CD4-positive, alpha-beta T cell (primary cell): ENCODE data around the gene STK32B. TPM values are rescaled to one million over a fixed set of nuclear protein-coding genes. Genes with fewer than 3 reads are reported as not detected.

Experiments
- ATAC-seq: fragments of 200-7000 bp; cut with Tn5 transposase; one replicate; pipeline ENCODE4 v1.10.0; 2022; ENCODE audit warnings: mild to moderate bottlenecking; ENCODE audit not compliant: poor library complexity
- CTCF ChIA-PET: fragments of 350-600 bp; sonication (Branson Sonifier 250); formaldehyde crosslinking; loops from one replicate; lab custom pipeline; 2021; ENCODE audit warnings: antibody characterized with exemption, inconsistent platforms; lab: Charles Lee
- POLR2A ChIA-PET: fragments of 350-600 bp; sonication (Branson Sonifier 250); formaldehyde crosslinking; loops from one replicate; lab custom pipeline; 2021; ENCODE audit warnings: antibody characterized with exemption, inconsistent platforms; lab: Charles Lee
- DNase-seq, 14 experiments: peaks; one replicate each; pipeline ENCODE4 v3.0.0-alpha.2; 2013 to 2020; ENCODE audit warnings: mixed read lengths in 2 of 14
- H3K27ac ChIP-seq, 2 donors: one replicate each; pipeline versions ENCODE4 v1.5.1 to v1.7.0; 2013; ENCODE audit warnings: low read length in 2 of 2, low read depth in 1 of 2, mild to moderate bottlenecking in 1 of 2
- H3K27me3 ChIP-seq, 2 experiments: 1 replicate in 1 of 2; 2 replicates in 1 of 2; pipeline versions ENCODE4 v1.6.1 to v1.7.0; 2013; ENCODE audit warnings: low read length in 2 of 2, control low read depth in 1 of 2, mild to moderate bottlenecking in 1 of 2, moderate library complexity in 1 of 2; ENCODE audit not compliant: insufficient read depth in 2 of 2, control insufficient read depth in 1 of 2
- H3K36me3 ChIP-seq: one replicate; pipeline ENCODE4 v1.6.1; 2013; ENCODE audit warnings: low read length, control low read depth; ENCODE audit not compliant: insufficient read depth
- H3K4me1 ChIP-seq: one replicate; pipeline ENCODE4 v1.6.1; 2013; ENCODE audit warnings: low read length, control low read depth; ENCODE audit not compliant: insufficient read depth
- H3K4me3 ChIP-seq: one replicate; pipeline ENCODE4 v1.5.1; 2013; ENCODE audit warnings: mild to moderate bottlenecking, low read length, moderate library complexity
- H3K9me3 ChIP-seq, 2 experiments: 1 replicate in 1 of 2; 2 replicates in 1 of 2; pipeline versions ENCODE4 v1.6.1 to v1.7.0; 2013; ENCODE audit warnings: low read length in 2 of 2, mild to moderate bottlenecking in 2 of 2, control low read depth in 1 of 2, moderate library complexity in 1 of 2; ENCODE audit not compliant: control insufficient read depth in 1 of 2, insufficient read depth in 1 of 2
- H3K27ac Mint-ChIP-seq: one replicate; pipeline ENCODE4 v1.8.0; 2020; ENCODE audit warnings: mixed read lengths
- H3K27me3 Mint-ChIP-seq: one replicate; pipeline ENCODE4 v1.8.0; 2021; ENCODE audit warnings: mixed read lengths
- H3K36me3 Mint-ChIP-seq: one replicate; pipeline ENCODE4 v1.8.0; 2021; ENCODE audit warnings: low read depth, mixed read lengths
- H3K4me1 Mint-ChIP-seq: one replicate; pipeline ENCODE4 v1.8.0; 2021; ENCODE audit warnings: low read depth, mixed read lengths
- H3K4me3 Mint-ChIP-seq: one replicate; pipeline ENCODE4 v1.8.0; 2020; ENCODE audit warnings: mild to moderate bottlenecking, mixed read lengths
- H3K9me3 Mint-ChIP-seq: one replicate; pipeline ENCODE4 v1.8.0; 2020; ENCODE audit warnings: mixed read lengths
- CTCF ChIP-seq: fragments of 200-600 bp; IDR thresholded peaks from one replicate; pipeline ENCODE4 v1.8.0; 2022; ENCODE audit warnings: antibody characterized with exemption, mild to moderate bottlenecking
- intact Hi-C, 2 experiments: fragments of 100-400 bp; cut with DNase I in 1 of 2; cut with micrococcal nuclease in 1 of 2; formaldehyde crosslinking; loops; one replicate each; pipeline versions ENCODE4 v1.15.1 to v1.9.0; 2023 to 2025; cut with DNase I, micrococcal nuclease
- total RNA-seq, 174 experiments: library from RNA in 2 of 174; stranded (reverse) in 2 of 174; gene quantifications; one replicate each; pipeline ENCODE4 v1.2.3 and lab custom pipeline; 2021 to 2026

Gene STK32B
- total RNA-seq, 2 experiments from 2014 or later = not detected

DNA sequence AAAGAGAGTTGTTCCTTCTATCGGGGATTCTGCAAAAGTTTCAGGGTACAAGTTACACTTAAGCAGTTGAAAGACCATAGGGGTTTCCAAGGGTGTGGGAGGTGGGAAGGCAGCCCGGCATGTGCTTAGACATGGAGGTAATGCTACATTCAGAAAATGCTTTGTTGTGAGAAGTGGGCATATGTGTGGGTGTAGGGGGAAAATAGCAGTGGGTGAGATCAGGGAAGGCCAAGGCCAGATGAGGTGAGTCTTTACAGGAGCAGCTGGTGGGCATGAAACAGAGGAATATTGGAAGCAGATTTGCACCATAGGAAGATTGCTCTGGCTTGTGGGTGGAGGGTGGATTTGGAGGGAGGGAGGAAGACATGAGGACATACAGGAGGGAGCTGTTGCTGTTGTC lies 40.3 kb upstream of the STK32B start:
- no peak for ATAC-seq
- intact Hi-C loops = no loop called here
- Mint-ChIP-seq H3K4me3 (no peak overlapping the region), H3K9me3 (no peaks in the 10 kb centered on the region), H3K36me3 (no peaks in the 10 kb centered on the region), H3K4me1 (no peaks in the 10 kb centered on the region), H3K27ac (no peak overlapping the region), H3K27me3 (peaks cover 24% of the 10 kb centered on the region)
- no peaks in the 10 kb centered on the region for H3K4me1 ChIP-seq
- H3K36me3 ChIP-seq = no peaks in the 10 kb centered on the region
- H3K4me3 ChIP-seq = no peak overlapping the region
- no peak for TF ChIP-seq CTCF
- ChIA-PET CTCF (no interaction called here), POLR2A (no interaction called here)
- DNase-seq = no peak
- no peak overlapping the region for H3K27ac ChIP-seq
- no peaks in the 10 kb centered on the region for H3K27me3 ChIP-seq
- no peaks in the 10 kb centered on the region for H3K9me3 ChIP-seq

DNA sequence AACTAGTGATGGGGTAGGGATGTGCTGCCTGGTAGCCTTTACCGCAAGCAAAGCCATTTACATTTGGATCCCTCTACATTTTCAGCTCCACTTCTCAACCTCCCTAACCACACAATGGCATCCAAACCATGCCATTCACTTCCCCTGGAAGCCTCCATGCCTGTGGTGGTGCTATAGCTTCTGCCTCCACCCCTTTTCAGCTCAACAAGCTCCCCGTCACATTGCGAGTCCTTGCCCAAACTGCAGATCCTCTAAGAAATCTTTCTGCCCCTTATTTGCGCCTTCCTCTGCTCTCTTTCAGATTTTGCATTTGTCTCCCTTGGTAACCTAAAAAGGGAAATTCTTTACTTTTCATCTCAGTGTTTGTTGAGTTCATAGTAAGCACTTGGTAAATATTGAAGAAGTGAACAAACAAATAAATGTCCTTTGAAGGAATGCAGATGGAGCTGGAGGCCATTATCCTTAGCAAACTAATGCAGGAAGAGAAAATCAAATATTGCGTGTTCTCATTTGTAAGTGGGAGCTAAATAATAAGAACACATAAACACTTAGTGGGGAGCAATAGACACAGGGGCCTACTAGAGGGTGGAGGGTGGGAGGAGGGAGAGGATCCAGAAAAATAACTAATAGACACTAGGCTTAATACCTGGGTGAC lies 38.9 kb upstream of the STK32B start:
- no peak for ATAC-seq
- no peak for DNase-seq
- Mint-ChIP-seq H3K4me1 (no peaks in the 10 kb centered on the region), H3K4me3 (no peak overlapping the region), H3K36me3 (no peaks in the 10 kb centered on the region), H3K27ac (no peak overlapping the region), H3K9me3 (no peaks in the 10 kb centered on the region), H3K27me3 (peaks cover 37% of the 10 kb centered on the region)
- Histone ChIP-seq H3K9me3 (no peaks in the 10 kb centered on the region), H3K27ac (no peak overlapping the region), H3K4me3 (no peak overlapping the region), H3K4me1 (no peaks in the 10 kb centered on the region), H3K36me3 (no peaks in the 10 kb centered on the region), H3K27me3 (peaks cover 4 to 12% of the 10 kb centered on the region in 2 experiments)
- intact Hi-C loops = no loop called here
- CTCF ChIA-PET = no interaction called here
- TF ChIP-seq CTCF = no peak
- POLR2A ChIA-PET = no interaction called here

GRCh38 chr4:5012958-5013357 lies 38.3 kb upstream of the STK32B start:
- POLR2A ChIA-PET = no interaction called here
- Histone ChIP-seq H3K27ac (no peak overlapping the region), H3K9me3 (no peaks in the 10 kb centered on the region), H3K4me1 (no peaks in the 10 kb centered on the region), H3K36me3 (no peaks in the 10 kb centered on the region), H3K4me3 (no peak overlapping the region), H3K27me3 (peaks cover 4 to 12% of the 10 kb centered on the region in 2 experiments)
- ATAC-seq (no peak), DNase-seq (no peak)
- H3K36me3 Mint-ChIP-seq = no peaks in the 10 kb centered on the region
- intact Hi-C loops = no loop called here
- no peak overlapping the region for H3K27ac Mint-ChIP-seq
- no peak for TF ChIP-seq CTCF
- no peaks in the 10 kb centered on the region for H3K4me1 Mint-ChIP-seq
- CTCF ChIA-PET = no interaction called here
- peaks cover 40% of the 10 kb centered on the region for H3K27me3 Mint-ChIP-seq
- H3K4me3 Mint-ChIP-seq = no peak overlapping the region
- H3K9me3 Mint-ChIP-seq = no peaks in the 10 kb centered on the region
